GM19395 (cell line): ENCODE results near the gene FANCC.

Source experiments
- ATAC-seq: cut with Tn5 transposase; IDR thresholded peaks from one replicate; pipeline ENCODE4 v1.9.1; 2021; ENCODE audit warnings: mild to moderate bottlenecking, moderate library complexity; ENCODE audit not compliant: unreplicated experiment

FANCC gene

DNA sequence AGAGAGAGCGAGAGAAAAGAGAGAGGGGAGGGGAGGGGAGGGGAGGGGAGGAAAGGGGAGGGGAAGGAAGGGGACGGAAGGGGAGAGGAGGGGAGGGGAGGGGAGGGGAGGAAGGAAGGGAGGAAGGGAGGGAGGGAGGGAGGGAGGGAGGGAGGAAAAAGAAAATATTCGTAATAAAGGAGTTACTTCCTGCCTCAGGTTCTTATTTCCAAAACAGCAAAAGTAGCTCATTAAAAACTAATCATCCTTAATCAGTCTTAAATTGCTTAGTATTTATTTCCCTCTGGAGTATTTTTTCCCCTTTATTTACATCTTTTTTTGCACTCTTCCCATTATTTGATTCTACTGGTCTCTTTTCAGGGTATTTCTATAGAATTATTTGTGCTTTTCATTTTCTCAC is 162.3 kb downstream of the FANCC start:
- no peak for ATAC-seq

DNA sequence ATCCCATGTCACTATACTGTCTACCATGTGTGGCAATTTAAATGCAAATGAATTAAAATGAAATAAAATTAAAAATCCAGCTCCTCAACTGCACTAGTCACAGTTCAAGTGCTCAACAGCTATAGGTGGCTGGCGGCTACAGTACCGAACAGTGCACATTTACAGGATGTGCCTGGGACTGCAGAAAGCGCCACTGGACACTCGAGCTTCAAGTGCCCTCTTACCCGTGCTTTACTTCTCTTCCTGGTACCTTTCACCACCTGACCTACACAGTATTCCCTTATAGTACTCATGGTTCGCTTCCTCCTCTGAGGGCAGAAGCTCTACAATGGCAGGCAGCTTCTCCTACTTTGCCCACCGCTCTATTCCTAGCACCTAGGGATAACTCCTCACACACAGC is 166.6 kb downstream of the FANCC start:
- ATAC-seq = no peak

DNA sequence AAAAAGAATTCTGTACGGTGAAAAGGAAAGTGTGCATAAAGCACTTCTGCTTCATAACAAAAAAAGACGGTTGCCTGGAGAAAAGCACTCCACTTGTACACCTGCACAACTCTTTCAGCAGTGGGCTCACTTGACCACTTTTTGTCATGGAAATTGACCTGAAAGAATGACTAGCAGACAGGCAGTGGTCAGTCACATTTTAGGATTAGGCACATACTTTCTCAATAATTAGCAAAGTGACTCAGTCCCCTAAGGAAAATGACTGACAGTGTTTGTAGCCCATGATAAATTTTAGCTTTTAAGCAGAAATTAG is 169.3 kb downstream of the FANCC start:
- no peak for ATAC-seq

DNA sequence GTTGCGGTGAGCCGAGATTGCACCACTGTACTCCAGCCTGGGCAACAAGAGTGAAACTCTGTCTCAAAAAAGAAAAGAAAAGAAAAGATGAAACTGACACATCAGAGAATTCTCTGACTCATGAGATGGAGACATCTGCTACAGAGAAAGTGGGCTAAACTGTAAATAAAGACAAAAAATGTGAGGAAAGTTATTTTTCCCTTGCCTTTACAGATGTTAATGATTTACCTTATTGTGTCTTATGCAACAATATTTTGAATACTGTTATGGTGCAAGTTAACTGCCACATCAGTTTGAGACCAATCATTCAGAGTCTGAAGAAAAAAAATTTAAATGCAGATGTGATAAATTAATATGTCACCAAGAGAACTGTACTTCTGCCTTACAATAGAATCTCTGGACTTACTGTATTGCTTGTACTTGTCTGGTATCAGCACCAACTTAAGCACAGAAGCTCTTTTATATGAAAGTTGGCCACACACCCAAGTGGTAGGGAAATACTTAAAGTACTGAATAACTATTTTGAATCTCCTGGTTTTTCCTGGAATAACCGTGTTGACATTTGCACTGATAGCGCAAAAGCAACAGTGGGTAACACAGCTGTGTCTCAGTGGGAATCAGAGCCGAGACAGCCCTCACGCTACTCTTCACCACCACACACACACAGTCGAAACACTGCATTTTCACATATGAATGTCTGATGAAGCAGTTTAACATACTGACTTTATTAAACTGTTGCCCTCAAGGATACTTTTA is 169.9 kb downstream of the FANCC start:
- ATAC-seq = no peak

DNA sequence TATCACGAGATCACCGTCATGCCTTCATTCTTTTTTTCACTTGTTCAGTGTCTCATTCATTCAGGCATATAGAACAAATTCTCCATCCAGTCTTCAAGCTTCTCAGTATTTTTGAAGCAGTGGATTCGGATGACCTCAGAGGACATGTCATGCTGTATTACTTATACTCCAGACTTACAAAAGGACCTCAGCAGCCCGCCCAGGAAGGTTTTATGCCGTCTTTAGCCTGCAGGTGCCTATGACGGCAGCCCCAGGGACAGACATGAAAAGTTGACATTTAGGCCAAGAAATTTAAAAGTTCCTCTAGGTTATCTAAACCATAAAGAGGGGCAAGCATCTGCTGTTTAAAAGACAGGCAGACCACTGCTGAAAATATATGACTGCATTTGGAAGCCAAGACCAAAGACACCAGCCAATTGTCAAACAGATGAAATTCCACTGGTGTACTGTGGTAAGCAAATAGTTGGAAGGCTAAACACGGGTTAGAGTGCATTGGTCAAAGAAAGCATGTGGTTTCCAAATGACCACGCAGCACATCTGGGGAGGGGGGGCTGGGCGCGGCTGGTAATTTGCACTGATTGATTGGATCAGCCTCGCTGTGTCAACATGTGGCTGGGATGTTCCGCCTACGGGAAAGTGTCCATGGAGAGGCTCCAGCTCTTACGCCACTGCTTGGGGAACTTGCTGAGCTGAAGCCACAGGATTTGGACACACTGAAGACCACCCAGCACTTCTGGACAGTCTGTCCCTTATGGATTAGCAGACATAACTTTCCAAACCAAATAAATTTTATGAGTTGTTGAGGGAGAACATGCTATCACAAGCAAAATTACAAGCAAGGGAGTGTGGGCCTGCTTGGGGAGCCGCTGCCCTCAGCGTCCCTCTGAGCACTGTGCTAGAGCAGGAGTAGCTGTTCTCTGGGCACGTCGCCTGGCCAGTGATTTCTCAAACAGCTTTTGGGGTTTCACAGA is 173.6 kb downstream of the FANCC start:
- ATAC-seq = no peak

DNA sequence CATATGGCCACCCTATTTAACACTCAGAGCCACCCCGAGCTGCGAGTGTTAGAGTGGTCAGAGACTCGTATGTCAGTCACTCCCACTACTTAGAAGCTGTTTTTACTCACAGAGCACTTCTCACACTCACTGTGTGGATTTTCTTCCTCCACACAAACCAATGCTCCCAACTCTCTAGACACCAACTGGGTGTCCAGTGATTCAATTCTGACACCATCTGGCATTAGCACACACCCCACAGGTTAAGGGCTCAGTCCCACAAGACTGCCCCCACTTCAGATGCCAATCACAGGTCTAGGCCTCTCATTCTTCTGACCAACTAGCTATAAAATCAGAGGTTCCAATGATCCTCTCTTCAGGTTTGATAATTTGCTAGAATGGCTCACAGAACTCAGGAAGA is 174.8 kb downstream of the FANCC start:
- ATAC-seq = no peak

DNA sequence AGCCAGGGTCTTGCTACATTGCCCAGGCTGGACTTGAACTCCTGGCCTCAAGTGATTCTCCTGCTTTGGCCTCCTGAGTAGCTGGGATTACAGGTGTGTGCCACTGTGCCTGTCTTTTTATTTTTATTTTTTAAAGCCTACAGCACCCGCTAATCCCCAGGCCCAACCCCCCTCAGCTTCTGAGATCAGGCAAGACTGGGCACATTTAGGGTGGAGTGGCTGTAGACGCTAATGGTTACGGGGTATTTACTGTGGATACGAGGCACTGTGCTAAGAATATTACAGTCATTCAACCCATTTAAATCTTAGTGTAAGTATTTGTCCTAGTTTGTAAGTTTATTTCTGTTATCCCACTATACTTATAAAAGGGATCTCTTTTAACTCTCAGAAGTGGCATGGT is 175.2 kb downstream of the FANCC start:
- ATAC-seq = no peak

DNA sequence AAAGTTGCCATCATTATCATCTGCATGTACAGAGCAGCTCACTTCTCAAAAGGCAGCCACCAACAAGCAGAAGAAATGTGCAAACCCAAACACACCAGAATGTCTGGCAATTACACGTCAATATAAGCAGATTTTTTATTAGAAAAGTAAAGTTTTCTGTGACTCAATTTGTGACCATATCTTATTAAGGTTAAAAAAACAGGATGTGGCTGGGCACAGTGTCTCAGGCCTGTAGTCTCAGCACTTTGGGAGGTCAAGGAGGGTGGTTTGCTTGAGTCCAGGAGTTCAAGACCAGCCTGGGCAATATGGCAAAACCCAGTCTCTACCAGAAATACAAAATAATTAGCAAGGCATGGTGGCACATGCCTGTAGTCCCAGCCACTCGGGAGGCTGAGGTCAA is 176.7 kb downstream of the FANCC start:
- no peak for ATAC-seq

DNA sequence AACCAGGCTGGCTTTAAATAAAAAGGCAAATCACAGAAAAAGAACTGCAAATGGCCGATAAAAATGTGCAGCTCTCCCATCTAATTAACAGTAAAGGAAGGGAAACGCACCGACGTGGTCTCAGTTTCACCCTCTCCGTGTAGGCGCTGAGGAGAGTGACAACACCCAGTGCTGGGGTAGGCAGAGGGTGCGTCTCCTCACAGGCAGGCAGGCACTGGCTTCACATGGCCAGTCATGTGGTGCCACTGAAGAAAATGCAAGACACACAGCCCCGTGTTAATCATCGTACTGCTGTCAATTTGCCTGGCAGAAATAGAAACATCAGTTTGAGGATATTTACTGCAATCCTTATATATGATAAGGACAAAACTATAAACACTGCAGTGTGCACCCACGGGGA is 178.4 kb downstream of the FANCC start:
- ATAC-seq = no peak

DNA sequence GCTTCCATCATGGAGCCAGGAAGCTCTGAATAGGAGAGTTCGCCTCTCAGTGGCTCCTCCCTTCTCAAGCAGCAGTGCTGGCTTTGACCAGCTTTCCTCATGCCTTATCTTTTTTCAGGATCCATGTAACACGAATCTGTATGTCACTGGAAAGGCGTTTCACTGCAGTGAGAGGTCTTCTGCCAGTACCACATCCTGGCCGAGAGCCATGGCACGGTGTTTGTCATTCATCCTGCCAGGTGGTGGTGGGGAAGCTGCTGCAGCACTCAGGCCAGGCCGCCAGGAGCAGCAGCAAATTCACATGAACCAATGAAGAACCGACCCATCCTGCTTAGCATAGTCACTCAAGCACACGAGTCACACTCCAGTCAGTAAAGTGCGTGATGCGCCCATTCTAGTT is 179.0 kb downstream of the FANCC start:
- no peak for ATAC-seq

DNA sequence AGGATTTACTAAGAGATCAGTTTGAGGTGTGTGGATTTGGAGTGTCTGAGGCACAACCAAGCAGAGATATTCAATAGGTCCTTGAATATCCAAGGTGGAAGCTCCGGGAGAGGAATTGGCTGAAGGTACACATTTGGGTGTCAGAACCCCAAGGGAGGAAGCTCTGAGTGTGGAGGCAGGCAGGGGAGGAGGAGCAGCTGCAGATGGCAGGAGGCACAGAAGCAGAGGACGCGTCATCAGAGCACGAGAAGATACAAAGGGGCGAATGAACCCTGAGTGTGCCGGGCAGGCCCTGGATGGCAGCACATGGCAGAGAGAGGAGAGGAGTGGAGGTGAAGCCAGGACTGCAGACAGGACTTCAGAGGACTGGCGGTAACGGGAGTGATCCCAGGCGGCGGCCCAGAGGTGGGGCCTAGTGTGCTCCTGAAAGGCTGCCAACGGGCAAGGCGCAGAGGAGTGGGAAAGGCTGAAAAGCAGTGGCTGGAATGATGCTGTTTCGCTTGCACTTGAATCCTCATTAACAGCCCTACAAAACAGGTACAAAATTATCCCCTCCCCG is 179.8 kb downstream of the FANCC start:
- no peak for ATAC-seq

DNA sequence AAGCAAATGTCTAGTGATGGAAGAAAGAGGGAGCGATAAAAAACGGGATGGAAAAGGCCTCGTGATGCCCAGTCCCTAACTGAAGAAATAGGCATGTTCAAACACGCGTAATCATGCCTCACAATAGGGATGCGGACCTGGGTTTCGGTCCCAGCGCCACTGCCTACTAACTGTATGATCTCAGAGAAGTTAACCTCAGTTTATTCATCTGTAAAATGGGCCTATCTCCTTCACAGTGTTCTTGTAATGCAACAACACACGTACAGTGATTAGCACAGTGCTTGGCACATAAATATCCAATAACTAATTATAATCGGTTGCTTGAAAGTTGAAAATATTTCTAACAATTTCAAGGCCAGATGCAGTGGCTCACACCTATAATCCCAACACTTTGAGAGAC is 181.8 kb downstream of the FANCC start:
- ATAC-seq = no peak

DNA sequence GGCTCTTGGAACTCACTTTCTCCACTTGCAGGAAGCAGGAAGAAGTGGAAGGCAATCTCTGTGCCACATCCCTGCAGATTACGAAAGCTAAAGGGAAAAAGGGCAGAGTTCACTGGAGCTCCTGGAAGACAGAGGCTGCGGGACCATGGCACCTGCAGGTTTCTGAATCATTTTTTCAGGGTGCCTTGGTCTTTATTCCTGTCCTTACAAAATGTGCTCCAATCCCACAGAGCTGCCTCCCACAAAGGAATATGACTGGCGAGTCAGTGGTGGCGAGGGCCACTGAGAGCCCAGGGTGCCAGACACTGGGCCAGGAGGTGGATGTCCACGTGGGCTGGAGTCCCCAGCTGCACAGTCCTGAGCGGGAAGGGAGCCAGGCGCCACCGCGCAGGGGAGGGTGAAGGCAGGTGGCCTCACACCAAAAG is 183.0 kb downstream of the FANCC start:
- no peak for ATAC-seq

DNA sequence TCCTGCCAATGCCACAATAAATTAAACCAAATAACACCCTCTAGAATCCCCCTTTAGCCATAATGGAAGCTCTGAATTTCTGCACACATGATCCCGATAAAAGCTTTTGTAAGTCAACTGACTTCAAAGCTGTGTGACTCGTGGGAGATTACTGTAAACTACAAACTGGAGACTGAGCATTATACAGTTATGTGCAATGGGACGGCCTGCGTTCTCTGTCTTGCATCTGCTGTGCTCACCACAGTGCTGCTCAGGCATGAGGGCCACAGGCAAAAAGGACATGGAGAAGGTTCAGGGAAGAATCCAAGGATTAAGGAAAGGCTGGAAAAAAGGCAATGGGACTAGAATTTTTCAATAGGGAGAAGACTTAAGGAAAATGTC is 184.2 kb downstream of the FANCC start:
- ATAC-seq = no peak

DNA sequence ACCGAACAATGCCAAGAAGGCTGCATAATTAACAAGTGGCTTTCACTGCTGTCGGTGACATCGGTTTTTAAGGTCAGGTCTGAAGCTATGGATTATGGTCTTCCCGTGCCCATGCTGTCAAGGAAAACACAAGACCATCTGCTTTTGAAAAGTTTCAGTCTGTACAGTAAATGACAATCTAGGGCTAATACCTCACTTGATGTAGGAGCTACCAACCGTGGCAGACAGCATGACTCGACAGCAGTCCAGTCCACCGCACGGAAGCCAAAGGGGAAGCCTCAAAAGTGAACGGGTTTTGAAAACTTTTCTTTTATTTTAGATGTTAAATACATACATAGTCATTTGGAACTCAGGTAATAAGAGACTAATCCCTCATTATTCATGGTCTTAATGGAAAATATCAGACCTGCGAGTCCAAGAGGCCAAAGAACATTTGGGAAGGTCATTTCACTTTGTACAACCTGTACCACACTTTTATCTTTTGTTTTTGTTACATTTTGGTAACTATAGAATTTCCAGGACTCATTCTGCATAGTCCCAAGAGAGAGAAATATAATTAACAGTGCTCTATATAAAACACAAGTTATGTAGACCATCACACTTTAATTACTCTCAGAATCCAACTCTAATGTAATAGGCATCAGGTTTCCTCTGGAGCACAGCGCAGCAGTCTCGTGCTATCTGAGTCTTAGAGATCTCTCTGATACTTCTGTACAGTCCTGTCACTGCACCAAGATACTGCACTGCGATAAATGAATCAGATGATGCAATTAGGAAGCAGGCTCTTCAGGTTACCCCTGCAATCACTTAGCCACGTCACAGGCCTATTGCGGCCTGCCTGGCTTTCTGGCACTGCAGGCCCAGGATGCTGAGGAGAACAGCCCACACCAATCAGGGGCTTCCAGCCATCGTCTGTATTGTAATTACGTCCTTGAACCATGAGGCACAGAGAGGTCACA is 184.9 kb downstream of the FANCC start:
- no peak for ATAC-seq

DNA sequence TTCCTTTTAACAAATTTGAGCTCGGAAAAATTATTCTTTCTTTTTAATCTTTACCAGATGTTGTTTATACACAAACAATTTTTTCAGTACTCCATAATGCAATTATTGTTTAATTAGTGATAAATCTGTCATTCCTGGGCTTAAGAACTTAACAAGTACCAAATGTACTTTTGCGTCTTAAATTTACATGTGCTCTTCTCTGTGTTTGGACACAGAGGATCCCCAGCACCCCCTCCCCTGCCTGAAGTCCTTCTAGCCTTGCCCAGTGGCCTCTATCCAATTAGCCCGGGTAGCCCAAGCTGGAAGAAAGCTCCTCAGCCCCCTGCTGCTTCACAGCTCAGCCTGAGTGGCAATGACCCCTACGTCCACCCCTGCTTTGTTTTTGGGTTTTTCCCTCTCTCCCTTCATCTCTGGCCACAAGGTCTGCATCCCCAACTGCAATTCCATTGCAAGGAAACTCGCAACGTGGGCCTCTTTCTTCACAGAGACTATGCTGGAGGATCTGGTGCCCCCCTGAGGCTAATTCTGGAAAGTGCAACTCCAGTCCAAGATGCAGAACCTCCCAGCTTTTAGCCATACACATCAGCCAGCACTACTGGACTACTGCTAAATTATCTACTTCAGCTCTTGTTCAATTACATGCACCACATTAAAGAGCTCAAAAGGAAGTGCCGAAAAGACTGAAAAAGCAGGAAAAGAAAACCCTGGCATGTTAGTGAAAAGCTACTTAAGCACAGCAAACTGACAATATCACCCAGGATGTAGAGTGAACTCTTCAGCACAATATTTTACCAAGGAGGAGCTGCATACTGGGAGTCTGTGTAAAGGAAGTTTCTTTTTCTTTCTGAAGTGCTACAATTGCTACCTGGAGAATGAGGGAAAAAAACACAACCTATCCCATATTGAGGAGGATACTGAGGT is 186.2 kb downstream of the FANCC start:
- no peak for ATAC-seq

DNA sequence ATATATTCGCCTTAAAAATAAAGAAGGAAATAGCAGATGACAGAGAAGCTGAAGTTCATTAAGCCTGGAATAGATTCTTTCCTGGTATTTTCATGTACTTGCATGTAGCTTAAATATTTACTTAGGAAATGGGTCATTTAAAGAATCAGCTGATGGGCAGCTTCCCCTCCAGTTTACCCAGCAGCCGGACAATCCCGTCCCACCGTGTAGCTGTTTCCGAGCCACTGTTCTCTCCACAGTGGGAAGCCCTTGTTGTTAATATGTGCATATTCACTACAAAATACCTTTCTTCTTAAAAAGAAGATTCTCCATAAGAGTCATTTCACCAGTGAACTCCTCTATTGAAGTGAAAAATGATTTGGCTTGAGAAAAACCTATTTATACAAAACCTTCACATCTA is 187.0 kb downstream of the FANCC start:
- no peak for ATAC-seq

DNA sequence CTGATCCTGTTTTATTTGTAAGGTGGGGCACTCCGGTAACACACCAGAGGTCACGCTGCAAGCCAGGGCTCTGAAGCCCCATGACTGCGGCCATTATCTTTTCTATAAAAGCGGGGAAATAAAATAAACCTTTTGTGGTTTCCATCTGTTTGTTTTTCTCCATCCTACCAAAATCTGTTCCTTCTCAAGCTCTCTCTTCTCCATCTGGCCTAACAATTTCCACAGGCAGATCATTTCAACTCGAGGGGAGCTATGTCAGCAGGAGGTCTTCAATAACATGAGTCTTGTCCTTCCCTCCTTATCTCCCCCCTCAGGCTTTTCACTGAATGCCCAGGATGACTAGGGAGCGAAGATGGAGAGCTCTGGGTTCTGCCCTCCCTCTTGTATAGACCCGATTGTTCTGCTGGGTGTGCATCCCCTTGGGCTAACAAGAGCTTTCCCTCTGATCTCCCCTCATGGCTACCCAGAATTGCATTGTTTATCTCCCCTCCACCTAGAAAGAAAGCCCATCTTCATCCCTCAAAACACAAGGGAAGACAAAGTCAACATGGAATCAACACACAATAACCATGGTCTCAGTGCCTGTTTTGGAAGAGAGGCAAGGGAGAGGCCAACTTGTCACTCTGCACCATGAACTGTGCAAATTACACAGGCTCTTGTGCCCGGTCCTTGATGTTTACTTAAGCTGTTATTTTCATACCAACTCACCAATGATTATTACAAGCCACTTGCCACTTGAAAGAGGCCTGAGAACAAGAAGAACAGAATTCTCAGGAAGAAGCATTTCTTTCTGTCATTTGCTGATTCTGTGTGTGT is 187.8 kb downstream of the FANCC start:
- ATAC-seq = no peak

DNA sequence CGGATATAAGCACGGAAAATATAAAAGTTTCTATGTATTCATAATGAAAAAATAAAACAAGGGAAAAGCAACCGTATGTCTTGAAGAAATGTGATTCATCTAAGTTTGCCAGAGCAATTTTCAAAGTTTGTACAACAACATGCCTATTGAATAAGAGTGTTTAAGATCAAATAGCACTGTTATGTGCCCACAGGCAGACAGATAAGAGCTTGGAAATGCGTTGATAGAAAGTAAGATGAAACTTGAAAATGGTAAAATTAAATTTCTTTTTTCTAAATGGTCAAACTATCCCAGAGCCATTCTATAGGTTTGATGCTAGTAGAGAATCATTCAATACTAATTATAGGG is 189.4 kb downstream of the FANCC start:
- ATAC-seq = no peak
